ENCODE results near the gene ADAM12. TPM values are rescaled to one million over a fixed set of nuclear protein-coding genes. Genes with fewer than 3 reads are reported as not detected.

ADAM12 gene
- total and polyA plus RNA-seq, 4 donors, result 0.03 to 0.33 (median 0.19) TPM

DNA sequence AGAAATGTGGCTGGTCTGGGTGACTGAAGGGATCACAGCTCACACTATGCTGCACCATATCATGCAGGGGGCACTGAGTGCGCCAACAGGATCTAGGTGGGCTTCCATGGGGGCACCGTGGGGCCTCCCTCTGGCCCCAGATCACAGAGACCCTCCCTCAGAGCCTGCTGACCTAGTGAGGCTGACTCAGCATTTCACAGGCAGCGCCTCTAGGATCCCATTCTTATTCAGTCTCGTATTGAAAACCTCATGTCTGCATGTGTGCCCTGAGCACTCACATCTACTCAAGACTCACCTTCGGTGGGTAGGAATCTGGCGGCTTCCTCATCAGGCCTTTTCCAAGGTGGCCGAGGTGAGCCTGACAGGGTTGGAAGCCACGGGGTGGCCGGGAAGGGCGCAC, 350.3 kb downstream of the ADAM12 start:
- Histone ChIP-seq H3K27ac (ENCODE audit: low read depth in 1 of 2, low read length in 2 of 2) (no peak overlapping the region), H3K27me3 (ENCODE audit: control insufficient read depth in 4 of 4, insufficient read depth in 4 of 4, low read length in 3 of 4) (no peaks in the 10 kb centered on the region), H3K9ac (ENCODE audit: low read depth in 1 of 2, low read length in 2 of 2) (no peak overlapping the region), H3K4me3 (ENCODE audit: low read depth in 1 of 3, low read length in 3 of 3) (no peak overlapping the region), H3K36me3 (ENCODE audit: control insufficient read depth in 4 of 4, insufficient read depth in 3 of 4, low read depth in 1 of 4, low read length in 3 of 4) (no peaks in the 10 kb centered on the region), H3K4me1 (ENCODE audit: control insufficient read depth in 4 of 4, insufficient read depth in 4 of 4, low read length in 3 of 4) (peaks cover 0 to 2% (median 0%) of the 10 kb centered on the region in 4 donors), H3K9me3 (ENCODE audit: control insufficient read depth in 4 of 4, low read length in 3 of 4) (peaks cover 0 to 9% (median 3%) of the 10 kb centered on the region in 4 donors)
- DNase-seq (ENCODE audit: low spot score), result no peak
- TF ChIP-seq JUND (IDR thresholded peaks at IDR 0.05), result no peak
- TF ChIP-seq, protein P1, sequence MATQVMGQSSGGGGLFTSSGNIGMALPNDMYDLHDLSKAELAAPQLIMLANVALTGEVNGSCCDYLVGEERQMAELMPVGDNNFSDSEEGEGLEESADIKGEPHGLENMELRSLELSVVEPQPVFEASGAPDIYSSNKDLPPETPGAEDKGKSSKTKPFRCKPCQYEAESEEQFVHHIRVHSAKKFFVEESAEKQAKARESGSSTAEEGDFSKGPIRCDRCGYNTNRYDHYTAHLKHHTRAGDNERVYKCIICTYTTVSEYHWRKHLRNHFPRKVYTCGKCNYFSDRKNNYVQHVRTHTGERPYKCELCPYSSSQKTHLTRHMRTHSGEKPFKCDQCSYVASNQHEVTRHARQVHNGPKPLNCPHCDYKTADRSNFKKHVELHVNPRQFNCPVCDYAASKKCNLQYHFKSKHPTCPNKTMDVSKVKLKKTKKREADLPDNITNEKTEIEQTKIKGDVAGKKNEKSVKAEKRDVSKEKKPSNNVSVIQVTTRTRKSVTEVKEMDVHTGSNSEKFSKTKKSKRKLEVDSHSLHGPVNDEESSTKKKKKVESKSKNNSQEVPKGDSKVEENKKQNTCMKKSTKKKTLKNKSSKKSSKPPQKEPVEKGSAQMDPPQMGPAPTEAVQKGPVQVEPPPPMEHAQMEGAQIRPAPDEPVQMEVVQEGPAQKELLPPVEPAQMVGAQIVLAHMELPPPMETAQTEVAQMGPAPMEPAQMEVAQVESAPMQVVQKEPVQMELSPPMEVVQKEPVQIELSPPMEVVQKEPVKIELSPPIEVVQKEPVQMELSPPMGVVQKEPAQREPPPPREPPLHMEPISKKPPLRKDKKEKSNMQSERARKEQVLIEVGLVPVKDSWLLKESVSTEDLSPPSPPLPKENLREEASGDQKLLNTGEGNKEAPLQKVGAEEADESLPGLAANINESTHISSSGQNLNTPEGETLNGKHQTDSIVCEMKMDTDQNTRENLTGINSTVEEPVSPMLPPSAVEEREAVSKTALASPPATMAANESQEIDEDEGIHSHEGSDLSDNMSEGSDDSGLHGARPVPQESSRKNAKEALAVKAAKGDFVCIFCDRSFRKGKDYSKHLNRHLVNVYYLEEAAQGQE (IDR thresholded peaks at IDR 0.05), result no peak
- no peak for TF ChIP-seq HNF4G (IDR thresholded peaks at IDR 0.05)
- TF ChIP-seq, protein P2, sequence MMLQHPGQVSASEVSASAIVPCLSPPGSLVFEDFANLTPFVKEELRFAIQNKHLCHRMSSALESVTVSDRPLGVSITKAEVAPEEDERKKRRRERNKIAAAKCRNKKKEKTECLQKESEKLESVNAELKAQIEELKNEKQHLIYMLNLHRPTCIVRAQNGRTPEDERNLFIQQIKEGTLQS (IDR thresholded peaks at IDR 0.05), result no peak
- TF ChIP-seq RAD21 (IDR thresholded peaks at IDR 0.05), result no peak
- TF ChIP-seq, protein P3, sequence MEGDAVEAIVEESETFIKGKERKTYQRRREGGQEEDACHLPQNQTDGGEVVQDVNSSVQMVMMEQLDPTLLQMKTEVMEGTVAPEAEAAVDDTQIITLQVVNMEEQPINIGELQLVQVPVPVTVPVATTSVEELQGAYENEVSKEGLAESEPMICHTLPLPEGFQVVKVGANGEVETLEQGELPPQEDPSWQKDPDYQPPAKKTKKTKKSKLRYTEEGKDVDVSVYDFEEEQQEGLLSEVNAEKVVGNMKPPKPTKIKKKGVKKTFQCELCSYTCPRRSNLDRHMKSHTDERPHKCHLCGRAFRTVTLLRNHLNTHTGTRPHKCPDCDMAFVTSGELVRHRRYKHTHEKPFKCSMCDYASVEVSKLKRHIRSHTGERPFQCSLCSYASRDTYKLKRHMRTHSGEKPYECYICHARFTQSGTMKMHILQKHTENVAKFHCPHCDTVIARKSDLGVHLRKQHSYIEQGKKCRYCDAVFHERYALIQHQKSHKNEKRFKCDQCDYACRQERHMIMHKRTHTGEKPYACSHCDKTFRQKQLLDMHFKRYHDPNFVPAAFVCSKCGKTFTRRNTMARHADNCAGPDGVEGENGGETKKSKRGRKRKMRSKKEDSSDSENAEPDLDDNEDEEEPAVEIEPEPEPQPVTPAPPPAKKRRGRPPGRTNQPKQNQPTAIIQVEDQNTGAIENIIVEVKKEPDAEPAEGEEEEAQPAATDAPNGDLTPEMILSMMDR (IDR thresholded peaks at IDR 0.05; ENCODE audit: low read depth, low read length, missing input control), result no peak
- TF ChIP-seq RXRA (IDR thresholded peaks at IDR 0.05), result no peak
- no peak for TF ChIP-seq FOXA1 (IDR thresholded peaks at IDR 0.05)
- TF ChIP-seq, protein P4, sequence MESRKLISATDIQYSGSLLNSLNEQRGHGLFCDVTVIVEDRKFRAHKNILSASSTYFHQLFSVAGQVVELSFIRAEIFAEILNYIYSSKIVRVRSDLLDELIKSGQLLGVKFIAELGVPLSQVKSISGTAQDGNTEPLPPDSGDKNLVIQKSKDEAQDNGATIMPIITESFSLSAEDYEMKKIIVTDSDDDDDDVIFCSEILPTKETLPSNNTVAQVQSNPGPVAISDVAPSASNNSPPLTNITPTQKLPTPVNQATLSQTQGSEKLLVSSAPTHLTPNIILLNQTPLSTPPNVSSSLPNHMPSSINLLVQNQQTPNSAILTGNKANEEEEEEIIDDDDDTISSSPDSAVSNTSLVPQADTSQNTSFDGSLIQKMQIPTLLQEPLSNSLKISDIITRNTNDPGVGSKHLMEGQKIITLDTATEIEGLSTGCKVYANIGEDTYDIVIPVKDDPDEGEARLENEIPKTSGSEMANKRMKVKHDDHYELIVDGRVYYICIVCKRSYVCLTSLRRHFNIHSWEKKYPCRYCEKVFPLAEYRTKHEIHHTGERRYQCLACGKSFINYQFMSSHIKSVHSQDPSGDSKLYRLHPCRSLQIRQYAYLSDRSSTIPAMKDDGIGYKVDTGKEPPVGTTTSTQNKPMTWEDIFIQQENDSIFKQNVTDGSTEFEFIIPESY (IDR thresholded peaks at IDR 0.05), result no peak
- TF ChIP-seq NR2F2 (IDR thresholded peaks at IDR 0.05), result no peak
- 79% methylated on average over 10 of the region's 10 CpGs for WGBS

DNA sequence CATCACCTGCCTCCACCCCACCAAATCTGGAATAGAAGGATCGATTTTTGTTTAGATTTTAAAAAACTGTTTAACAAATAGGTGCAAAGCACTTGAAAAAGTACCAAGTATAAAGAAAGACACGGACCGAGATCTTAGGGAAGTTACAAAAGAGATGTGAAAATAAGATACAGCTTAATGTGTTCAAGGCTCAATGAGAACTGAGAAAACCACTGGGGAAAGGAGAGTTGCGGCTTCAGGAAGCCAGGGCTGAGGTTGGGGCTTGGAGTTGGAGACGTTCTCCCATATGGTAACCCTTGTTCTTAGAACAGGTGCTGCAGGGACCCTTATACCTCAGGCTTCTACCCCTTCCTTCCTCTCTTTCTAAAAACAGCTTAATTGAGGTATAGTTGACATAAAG, 351.8 kb downstream of the ADAM12 start:
- peaks cover 0 to 9% (median 3%) of the 10 kb centered on the region in 4 donors for H3K9me3 ChIP-seq (ENCODE audit: control insufficient read depth in 4 of 4, low read length in 3 of 4)
- no peaks in the 10 kb centered on the region for H3K36me3 ChIP-seq (ENCODE audit: control insufficient read depth in 4 of 4, insufficient read depth in 3 of 4, low read depth in 1 of 4, low read length in 3 of 4)
- no peaks in the 10 kb centered on the region for H3K4me1 ChIP-seq (ENCODE audit: control insufficient read depth in 4 of 4, insufficient read depth in 4 of 4, low read length in 3 of 4)
- H3K27me3 ChIP-seq (ENCODE audit: control insufficient read depth in 4 of 4, insufficient read depth in 4 of 4, low read length in 3 of 4), result no peaks in the 10 kb centered on the region
- DNase-seq (ENCODE audit: low spot score), result no peak
- WGBS, result 73% methylated on average over 5 of the region's 5 CpGs
- no peak overlapping the region for H3K27ac ChIP-seq (ENCODE audit: low read depth in 1 of 2, low read length in 2 of 2)
- no peak overlapping the region for H3K9ac ChIP-seq (ENCODE audit: low read depth in 1 of 2, low read length in 2 of 2)
- no peak overlapping the region for H3K4me3 ChIP-seq (ENCODE audit: low read depth in 1 of 3, low read length in 3 of 3)
- TF ChIP-seq, protein P1 (IDR thresholded peaks at IDR 0.05), result no peak
- TF ChIP-seq NR2F2 (IDR thresholded peaks at IDR 0.05), result no peak
- no peak for TF ChIP-seq FOXA1 (IDR thresholded peaks at IDR 0.05)
- TF ChIP-seq SP1 (IDR thresholded peaks at IDR 0.05), result no peak
- TF ChIP-seq FOXA2 (IDR thresholded peaks at IDR 0.05), result no peak
- no peak for TF ChIP-seq RXRA (IDR thresholded peaks at IDR 0.05)
- TF ChIP-seq GABPA (IDR thresholded peaks at IDR 0.05 in 1 of 2, conservative IDR thresholded peaks at IDR 0.05 in 1 of 2), result no peak
- TF ChIP-seq, protein P3 (IDR thresholded peaks at IDR 0.05; ENCODE audit: low read depth, low read length, missing input control), result no peak
- TF ChIP-seq EGR1 (IDR thresholded peaks at IDR 0.05; ENCODE audit: low read depth in 2 of 2), result no peak
- no peak for TF ChIP-seq YY1 (IDR thresholded peaks at IDR 0.05)
- no peak for TF ChIP-seq TAF1 (conservative IDR thresholded peaks at IDR 0.05)
- TF ChIP-seq RAD21 (IDR thresholded peaks at IDR 0.05), result no peak
- TF ChIP-seq, protein P4 (IDR thresholded peaks at IDR 0.05), result no peak

All from liver (tissue), 9 donors.